ENCODE results near the gene ADGRL1. TPM values are rescaled to one million over a fixed set of nuclear protein-coding genes. Genes with fewer than 3 reads are reported as not detected.

Gene ADGRL1
- total RNA-seq, 3 donors from 2014 or later, result 29.2 to 54.6 (median 35.8) TPM

DNA sequence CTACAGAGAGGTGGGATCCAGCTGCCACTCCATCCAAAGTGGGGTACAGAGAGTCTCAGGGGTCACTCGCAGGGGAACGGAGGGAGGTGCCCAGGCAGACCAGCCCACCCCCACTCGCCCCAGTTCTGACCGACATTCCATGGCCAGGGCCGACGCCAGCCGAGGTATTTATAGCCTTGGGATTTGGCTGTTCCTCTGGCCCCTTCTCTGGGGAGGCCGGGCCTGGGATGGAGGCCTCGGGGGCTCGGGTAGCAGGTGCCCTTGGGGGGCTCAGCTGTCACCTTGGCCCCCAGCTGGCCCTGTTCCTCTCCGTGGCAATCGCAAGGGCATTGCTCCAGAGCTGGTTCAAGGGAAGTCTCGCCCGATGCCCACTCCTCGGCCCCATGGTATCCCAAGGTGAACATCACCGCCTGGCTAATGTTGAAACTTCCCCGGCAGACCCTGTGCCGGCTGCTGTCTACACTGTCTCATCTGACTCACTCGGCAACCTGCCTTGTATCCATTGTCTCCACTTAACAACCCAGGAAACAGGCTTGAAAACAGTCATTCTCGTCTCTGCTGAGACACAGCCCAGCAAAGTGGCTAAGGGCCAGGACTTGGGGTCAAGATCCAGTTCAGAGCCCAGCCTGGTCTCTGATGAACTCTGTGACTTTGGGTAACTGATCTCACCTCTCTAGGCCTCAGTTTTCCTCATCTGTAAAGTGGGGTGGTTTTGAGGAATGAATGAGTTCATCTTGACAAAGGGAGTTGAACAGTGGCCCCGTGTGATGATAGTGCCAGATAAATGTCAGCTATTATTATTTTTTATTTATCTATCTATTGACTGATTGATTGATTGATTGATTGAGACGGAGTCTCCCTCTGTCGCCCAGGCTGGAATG is 98.1 kb downstream of the ADGRL1 start:
- ATAC-seq, result peak; percentile 35
- H3K9me3 ChIP-seq, result no peaks in the 10 kb centered on the region
- H3K4me1 ChIP-seq (ENCODE audit: low read depth), result peaks cover 24% of the 10 kb centered on the region
- intact Hi-C loops (cut with DNase I, micrococcal nuclease), result no loop called here
- no peak overlapping the region for H3K4me3 ChIP-seq
- no peaks in the 10 kb centered on the region for H3K36me3 ChIP-seq (ENCODE audit: low read depth)
- DNase-seq, result no peak
- TF ChIP-seq, protein P1, sequence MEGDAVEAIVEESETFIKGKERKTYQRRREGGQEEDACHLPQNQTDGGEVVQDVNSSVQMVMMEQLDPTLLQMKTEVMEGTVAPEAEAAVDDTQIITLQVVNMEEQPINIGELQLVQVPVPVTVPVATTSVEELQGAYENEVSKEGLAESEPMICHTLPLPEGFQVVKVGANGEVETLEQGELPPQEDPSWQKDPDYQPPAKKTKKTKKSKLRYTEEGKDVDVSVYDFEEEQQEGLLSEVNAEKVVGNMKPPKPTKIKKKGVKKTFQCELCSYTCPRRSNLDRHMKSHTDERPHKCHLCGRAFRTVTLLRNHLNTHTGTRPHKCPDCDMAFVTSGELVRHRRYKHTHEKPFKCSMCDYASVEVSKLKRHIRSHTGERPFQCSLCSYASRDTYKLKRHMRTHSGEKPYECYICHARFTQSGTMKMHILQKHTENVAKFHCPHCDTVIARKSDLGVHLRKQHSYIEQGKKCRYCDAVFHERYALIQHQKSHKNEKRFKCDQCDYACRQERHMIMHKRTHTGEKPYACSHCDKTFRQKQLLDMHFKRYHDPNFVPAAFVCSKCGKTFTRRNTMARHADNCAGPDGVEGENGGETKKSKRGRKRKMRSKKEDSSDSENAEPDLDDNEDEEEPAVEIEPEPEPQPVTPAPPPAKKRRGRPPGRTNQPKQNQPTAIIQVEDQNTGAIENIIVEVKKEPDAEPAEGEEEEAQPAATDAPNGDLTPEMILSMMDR (IDR thresholded peaks at IDR 0.05), result no peak

DNA sequence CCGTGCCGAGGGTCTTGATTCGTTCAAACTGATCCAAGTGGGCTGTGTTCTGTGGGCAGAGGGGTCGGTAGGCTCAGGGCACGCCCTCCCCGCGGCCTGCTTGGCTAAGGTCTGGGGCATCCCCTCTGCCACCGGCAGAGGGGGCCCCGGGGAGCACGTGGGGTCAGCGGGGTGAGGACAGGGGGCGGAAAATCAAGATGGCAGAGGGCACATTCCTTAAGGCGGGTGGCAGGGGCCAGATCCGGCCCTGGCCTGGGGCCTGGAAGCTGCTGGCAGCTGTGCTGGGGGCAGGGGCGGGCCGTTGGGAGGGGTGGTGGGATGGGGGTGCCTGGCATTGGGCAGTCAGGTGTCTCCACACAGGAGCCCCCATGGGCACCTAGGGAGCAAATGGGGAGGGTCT is 99.1 kb downstream of the ADGRL1 start:
- ATAC-seq (no peak), DNase-seq (no peak)
- H3K4me3 ChIP-seq, result no peak overlapping the region
- intact Hi-C loops (cut with DNase I, micrococcal nuclease), result no loop called here
- TF ChIP-seq, protein P1 (IDR thresholded peaks at IDR 0.05), result no peak
- H3K4me1 ChIP-seq (ENCODE audit: low read depth), result peaks cover 17% of the 10 kb centered on the region
- no peaks in the 10 kb centered on the region for H3K9me3 ChIP-seq
- no peaks in the 10 kb centered on the region for H3K36me3 ChIP-seq (ENCODE audit: low read depth)

DNA sequence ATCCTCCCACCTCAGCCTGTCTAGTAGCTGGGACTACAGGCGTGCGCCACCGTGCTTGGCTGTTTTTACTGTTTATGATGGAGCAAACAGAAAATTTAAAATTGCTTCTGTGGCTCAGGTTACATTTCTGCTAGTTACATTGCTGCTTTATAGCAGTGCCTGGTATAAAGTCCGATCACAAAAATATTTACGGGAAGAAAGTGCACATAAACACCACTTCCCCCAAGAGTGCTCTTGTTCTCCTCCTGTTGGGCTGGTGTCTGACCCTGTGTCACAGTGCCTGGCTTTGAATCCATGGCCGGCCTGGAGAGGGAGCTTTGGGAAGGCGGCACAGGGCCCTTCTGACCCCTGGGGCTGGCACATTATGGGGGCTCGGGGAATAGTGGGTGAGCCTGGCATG is 100.3 kb downstream of the ADGRL1 start:
- H3K36me3 ChIP-seq (ENCODE audit: low read depth), result no peaks in the 10 kb centered on the region
- H3K4me1 ChIP-seq (ENCODE audit: low read depth), result peaks cover 17% of the 10 kb centered on the region
- H3K4me3 ChIP-seq, result no peak overlapping the region
- TF ChIP-seq, protein P1 (IDR thresholded peaks at IDR 0.05), result no peak
- DNase-seq (no peak), ATAC-seq (peak; percentile 90)
- intact Hi-C loops (cut with DNase I, micrococcal nuclease), result no loop called here
- H3K9me3 ChIP-seq, result no peaks in the 10 kb centered on the region

DNA sequence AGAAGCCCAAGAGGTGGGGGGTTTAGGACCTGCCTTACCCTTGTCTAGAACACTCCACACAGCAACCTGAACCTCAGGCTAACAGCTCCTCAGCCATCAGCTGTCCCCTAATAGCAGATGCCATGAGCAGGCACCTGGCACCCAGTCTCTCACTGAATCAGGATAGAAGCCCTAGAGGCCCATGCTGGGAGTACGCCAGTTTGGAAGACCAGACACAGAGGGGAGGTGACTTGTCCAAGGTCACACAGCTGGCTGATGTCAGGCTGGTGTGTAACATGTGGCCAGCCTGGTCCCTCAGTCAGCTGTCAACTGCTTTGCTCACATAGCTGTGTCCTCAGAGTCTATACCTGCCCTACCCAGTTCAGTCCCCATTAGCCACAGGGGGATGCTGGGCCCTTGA is 102.7 kb downstream of the ADGRL1 start:
- ATAC-seq, result no peak
- intact Hi-C loops (cut with DNase I, micrococcal nuclease), result no loop called here

DNA sequence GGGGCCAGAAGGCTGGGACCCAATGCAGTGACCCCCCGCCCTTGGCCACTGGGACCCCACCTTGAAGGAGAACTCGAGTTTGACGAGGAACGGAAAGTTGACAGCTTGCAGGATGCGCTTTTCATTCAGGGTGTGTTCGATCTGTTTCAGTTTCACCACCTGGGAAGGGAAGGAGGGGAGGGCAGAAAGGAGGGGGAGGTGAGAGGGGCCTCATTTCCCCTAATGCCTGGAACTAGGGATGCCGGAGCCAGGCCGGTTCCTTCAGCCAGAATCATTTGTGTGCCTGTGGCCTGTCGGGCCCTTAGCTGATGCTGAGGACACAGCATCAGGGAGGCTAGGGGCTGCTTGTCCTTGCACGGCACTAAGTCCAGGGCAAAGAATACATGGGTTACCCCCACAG is 103.2 kb downstream of the ADGRL1 start:
- H3K9me3 ChIP-seq, result no peaks in the 10 kb centered on the region
- ATAC-seq (no peak), DNase-seq (no peak)
- peaks cover 14% of the 10 kb centered on the region for H3K4me1 ChIP-seq (ENCODE audit: low read depth)
- H3K4me3 ChIP-seq, result no peak overlapping the region
- intact Hi-C loops (cut with DNase I, micrococcal nuclease), result no loop called here
- TF ChIP-seq, protein P1 (IDR thresholded peaks at IDR 0.05), result no peak
- H3K36me3 ChIP-seq (ENCODE audit: low read depth), result no peaks in the 10 kb centered on the region

More for the DNA sequence above, 102.7 kb downstream of the ADGRL1 start:
- TF ChIP-seq, protein P1 (IDR thresholded peaks at IDR 0.05), result no peak
- no peak overlapping the region for H3K4me3 ChIP-seq
- no peak for DNase-seq
- H3K36me3 ChIP-seq (ENCODE audit: low read depth), result no peaks in the 10 kb centered on the region
- H3K4me1 ChIP-seq (ENCODE audit: low read depth), result peaks cover 17% of the 10 kb centered on the region
- no peaks in the 10 kb centered on the region for H3K9me3 ChIP-seq

Data from mucosa of descending colon (tissue), 3 donors.